ENCODE results near the gene TRIP11.

TRIP11 gene

DNA sequence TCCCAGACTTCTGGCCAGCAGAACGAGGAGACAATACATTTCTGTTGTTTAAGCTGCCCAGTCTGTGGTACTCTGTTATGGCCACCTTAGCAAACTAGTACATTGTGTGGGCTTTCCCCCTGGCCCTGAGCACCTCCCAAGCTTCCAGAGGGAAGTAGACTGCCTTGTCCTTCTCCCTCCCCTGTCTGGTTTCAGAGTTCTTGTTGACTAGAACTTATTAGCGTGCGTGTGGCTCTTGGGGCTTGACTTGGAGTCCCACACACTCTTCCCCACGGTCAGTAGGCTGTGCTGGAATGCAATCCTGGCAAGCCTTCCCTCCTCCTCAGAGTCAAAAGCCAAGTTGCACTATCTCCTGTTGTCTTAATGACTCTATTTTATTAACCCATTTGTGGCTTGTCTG, 120.0 kb downstream of the TRIP11 start:
- no peak overlapping the region for H3K27ac ChIP-seq (ENCODE audit: low read length)
- no peak overlapping the region for H3K4me3 ChIP-seq (ENCODE audit: low read length in 2 of 2)
- no peaks in the 10 kb centered on the region for H3K36me3 ChIP-seq (ENCODE audit: control insufficient read depth in 2 of 2, insufficient read depth in 2 of 2, low read length in 2 of 2)
- H3K9me3 ChIP-seq (ENCODE audit: control insufficient read depth in 2 of 2, low read length in 2 of 2): no peaks in the 10 kb centered on the region
- H3K27me3 ChIP-seq (ENCODE audit: control insufficient read depth in 1 of 2, insufficient read depth in 2 of 2, low read length in 2 of 2): no peaks in the 10 kb centered on the region
- H3K4me1 ChIP-seq (ENCODE audit: control insufficient read depth, insufficient read depth, low read length): peaks cover 3% of the 10 kb centered on the region
- no peak overlapping the region for H3K9ac ChIP-seq (ENCODE audit: low read length in 2 of 2)

GRCh38 chr14:91918186-91918883, 121.5 kb downstream of the TRIP11 start:
- H3K4me1 ChIP-seq (ENCODE audit: control insufficient read depth, insufficient read depth, low read length): peaks cover 3% of the 10 kb centered on the region
- H3K27ac ChIP-seq (ENCODE audit: low read length): peak overlapping the region; percentile 6
- H3K27me3 ChIP-seq (ENCODE audit: control insufficient read depth in 1 of 2, insufficient read depth in 2 of 2, low read length in 2 of 2): no peaks in the 10 kb centered on the region
- no peaks in the 10 kb centered on the region for H3K36me3 ChIP-seq (ENCODE audit: control insufficient read depth in 2 of 2, insufficient read depth in 2 of 2, low read length in 2 of 2)
- no peak overlapping the region for H3K9ac ChIP-seq (ENCODE audit: low read length in 2 of 2)
- no peak overlapping the region for H3K4me3 ChIP-seq (ENCODE audit: low read length in 2 of 2)
- no peaks in the 10 kb centered on the region for H3K9me3 ChIP-seq (ENCODE audit: control insufficient read depth in 2 of 2, low read length in 2 of 2)

Measured in stomach smooth muscle (tissue), 2 donors.